GM18870 (cell line): ENCODE results near the gene CFB.

Experiments
- ATAC-seq: cut with Tn5 transposase; IDR thresholded peaks from one replicate; pipeline ENCODE4 v1.9.1; 2021; ENCODE audit warnings: moderate library complexity; ENCODE audit not compliant: unreplicated experiment

CFB gene

DNA sequence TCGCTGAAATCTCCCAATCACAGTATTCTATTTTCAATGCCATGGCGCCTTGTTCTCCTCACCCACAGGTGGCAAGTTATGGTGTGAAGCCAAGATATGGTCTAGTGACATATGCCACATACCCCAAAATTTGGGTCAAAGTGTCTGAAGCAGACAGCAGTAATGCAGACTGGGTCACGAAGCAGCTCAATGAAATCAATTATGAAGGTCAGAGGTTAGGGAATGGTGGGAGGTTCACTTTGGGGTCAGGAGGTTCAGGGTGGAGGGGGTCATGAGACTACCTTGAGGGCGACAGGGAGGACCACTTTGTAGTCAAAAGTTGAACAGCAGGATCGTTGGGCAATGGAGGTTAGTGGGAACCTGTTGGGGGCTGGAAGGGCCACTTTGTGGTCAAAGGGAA, 2.4 kb downstream of the CFB start:
- no peak for ATAC-seq

DNA sequence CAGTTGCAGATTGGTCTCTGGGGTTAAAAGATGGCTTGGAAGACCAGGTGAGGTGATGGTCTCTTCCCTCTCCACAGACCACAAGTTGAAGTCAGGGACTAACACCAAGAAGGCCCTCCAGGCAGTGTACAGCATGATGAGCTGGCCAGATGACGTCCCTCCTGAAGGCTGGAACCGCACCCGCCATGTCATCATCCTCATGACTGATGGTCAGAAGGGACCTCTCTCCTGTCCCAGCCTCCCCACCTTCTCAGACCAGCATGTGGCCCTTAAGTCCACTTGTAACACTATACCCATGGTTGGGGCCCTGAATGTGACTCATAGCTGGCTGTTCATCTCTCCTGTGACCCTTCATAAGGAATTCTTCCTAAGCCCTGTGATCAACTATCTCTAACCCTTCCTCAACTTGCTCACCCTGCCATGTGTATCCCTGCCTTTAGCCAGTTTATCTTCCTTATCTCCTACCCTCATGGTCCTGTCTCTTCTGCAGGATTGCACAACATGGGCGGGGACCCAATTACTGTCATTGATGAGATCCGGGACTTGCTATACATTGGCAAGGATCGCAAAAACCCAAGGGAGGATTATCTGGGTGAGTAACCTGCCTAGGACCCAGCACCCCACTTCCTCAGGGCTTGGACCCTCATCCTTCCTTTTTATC, 3.0 kb downstream of the CFB start:
- ATAC-seq, result no peak

DNA sequence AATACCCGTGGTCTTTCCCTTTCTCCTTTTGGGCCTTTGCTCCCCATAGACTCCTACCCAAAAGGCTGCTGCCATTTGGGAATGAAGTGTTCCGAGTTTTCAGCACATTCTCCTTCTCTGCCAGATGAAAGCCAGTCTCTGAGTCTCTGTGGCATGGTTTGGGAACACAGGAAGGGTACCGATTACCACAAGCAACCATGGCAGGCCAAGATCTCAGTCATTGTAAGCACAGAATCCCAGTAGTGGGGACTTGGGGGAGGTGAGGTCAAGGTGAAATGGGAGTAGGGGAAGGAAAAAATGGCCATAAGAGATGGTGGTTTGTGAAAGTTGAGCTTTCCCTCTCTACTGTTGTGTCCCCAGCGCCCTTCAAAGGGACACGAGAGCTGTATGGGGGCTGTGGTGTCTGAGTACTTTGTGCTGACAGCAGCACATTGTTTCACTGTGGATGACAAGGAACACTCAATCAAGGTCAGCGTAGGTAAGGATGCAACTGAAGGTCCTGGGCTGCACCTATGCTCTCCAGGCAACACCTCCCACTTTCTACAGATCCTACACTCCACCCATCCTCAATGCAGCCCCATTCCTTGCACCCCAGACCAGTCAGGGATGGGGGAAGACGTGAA, 4.1 kb downstream of the CFB start:
- ATAC-seq, result no peak

DNA sequence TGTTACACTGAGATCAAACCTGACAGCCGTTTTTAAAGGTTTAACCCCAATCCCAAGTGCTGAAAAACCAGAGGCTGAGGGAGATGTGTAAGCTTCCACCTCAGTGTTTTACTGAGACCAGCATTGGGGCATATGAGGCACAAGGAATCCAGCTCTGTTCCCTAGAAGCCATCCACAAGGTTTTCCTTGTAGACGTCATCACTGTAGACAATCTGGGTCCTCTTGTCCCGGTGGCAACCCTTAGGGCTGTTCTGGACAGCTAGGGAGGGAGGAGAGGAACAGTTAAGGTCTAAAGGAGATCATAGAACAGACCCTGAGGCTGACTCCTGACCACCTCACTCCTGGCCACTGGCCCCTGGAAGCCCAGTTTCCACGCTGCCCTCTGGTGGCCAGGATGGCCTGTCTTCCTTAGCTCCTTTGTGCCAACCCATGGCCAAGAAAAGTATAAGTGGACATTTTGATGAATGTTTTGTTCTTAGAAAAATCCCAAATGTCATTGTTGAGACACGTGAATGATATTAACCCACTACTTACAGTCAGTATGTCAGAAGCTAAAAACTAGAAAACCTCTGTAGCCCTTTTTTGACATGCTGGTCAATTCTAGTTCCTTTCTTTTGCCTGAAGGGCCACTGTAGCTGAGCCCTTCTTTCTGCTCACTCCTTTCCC, 6.4 kb downstream of the CFB start:
- no peak for ATAC-seq

DNA sequence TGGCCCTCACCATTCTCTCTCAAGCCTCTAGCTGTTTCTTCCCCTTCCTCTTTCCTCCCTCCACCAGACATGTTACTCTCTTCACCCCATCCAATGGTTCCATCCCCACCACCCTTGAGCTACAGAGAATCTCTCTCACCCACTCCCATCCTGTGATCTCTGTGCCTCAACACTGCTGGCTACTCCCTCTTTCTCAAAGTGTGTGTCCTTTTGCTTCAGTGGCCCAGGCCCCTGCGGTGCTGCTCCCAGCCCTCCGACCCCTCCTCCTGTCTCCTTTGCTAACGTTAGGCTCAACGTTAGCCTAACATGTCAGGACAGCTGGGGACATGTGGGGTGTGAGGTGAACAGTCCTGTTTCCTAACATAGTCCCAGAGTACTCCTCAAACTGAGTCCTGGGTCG, 7.0 kb downstream of the CFB start:
- no peak for ATAC-seq

DNA sequence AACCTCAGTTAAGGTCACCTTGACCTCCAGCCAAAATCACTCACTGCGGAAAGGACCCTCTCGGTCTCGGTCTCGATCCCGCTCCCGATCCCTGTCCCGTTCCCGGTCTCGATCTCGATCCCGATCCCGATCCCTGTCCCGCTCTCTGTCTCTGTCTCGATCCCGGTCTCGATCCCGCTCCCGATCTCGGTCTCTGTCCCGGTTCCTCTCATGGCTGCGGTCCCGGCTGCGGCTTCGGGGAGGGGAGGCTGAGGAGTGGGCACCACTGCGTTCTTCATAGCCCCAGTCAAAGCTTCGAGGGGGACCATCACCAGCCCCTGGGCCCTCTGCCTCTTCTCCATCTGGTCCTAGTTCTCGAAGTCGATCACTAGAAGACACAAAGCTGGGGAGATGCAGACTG, 8.6 kb downstream of the CFB start:
- ATAC-seq, result no peak

DNA sequence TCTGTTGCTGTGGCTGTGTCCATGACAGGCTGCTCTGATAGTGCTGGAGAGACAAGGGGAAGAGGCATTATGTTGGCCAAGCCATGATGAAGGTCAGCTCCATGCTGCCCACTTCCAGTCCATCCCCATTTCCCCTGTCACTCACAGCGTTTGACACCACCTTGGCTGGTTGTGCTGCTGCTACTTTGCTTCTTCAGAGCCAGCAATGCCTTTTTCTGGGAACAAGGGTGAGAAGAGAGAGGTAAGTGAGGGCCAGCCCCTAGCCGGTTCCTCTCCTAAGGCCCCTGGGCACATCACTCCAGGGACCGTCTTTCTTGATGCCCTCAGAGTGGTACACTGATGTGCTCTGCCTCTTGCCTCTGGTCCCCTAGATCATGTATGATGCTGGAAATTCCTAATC, 10.9 kb downstream of the CFB start:
- ATAC-seq, result no peak

DNA sequence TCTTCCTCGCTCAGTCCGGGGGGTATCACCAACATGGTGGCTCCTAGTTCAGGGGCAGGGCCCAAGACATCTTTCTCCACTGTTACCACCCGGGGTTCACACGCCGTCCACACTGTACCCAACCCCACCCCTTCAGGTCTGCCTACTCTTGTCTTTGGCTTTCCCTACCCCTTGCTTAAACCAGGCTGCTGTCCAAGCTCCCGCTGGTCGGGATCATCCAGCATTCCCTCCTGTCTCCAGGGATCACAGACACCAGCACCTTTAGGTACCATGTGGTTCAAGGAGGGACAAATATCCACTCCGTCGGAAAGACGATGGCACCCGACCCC, 12.5 kb downstream of the CFB start:
- ATAC-seq, result no peak

DNA sequence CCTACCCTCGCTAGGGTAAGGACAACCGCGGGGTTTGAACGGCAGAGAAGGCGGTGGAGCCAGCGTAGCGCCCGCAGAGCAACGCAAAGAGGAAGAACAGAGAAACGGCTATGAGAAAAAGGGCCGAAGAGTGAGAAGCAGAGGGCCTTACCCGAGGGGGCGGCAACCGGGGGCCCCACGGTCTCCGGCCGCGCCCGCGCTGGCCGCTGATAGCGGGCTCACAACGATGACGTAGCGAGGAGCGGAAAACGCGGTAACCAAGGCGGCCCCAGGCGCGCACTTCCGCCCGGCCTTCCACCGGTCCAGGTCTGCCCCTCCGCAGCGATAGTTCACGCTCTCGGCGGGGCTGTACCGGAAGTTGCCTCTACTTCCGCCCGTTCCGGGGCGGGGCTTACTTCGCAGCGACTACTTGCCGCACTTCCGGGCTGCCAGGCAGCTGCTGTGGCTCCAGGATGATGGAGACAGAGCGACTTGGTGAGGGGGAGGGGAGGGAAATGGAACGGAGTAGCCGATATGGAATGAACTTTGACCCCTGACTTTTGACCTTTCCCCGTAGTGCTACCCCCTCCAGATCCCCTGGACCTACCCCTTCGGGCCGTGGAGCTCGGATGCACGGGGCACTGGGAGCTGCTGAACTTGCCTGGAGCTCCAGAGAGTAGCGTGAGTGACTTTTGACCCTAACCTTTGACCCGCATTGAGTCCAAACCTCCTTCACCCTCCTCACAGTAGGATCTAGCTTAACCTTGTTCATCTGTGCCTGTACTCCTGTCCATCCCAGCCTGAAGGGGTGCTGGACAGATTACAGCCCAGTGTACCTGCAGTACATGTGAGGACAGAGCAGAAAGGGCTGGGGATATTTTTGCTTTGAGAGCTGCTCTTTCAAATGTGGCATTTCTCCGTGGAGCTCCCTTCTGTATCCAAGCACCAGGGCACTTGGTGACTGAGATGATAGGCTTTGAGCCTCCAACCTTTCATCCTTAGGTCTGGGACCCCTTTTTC, 13.1 kb downstream of the CFB start, which contains the start of the genes NELFE and SKIC2:
Gene NELFE (minus strand): TSS at position 231 of the 999 bp plus-strand sequence. CDS start 525 bp downstream, outside the sequence.
Gene SKIC2 (plus strand): TSS at position 435 of the 999 bp plus-strand sequence. CDS start 18 bp downstream, at position 453.
- peak; percentile 79 for ATAC-seq

DNA sequence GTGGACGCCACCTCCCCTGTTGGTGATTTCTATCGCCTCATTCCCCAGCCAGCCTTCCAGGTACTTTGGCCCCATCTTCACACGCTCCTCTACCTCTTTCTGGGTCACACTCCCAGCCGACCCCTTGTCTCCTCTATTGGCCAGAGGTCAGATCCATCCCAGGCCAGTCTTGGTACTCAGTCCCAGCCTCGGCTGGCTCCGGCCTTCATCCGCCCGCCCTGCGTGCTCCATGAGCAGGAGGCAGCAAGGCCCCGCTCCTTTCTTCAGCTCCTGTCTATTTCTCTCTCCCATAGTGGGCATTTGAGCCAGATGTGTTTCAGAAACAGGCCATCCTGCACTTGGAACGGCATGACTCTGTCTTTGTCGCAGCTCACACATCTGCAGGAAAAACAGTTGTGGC, 15.7 kb downstream of the CFB start:
- no peak for ATAC-seq

DNA sequence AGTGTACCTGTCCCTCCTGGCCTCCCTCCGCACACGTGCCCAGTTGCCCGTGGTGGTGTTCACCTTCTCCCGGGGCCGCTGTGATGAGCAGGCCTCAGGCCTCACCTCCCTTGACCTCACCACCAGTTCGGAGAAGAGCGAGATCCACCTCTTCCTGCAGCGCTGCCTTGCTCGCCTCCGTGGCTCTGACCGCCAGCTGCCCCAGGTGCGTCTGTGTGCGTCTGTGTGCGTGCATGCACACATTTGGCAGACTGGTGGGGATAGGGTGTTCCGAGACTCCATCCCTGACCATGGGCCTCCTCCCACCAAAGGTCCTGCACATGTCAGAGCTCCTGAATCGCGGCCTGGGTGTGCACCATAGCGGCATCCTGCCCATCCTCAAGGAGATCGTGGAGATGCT, 18.0 kb downstream of the CFB start:
- ATAC-seq, result no peak

DNA sequence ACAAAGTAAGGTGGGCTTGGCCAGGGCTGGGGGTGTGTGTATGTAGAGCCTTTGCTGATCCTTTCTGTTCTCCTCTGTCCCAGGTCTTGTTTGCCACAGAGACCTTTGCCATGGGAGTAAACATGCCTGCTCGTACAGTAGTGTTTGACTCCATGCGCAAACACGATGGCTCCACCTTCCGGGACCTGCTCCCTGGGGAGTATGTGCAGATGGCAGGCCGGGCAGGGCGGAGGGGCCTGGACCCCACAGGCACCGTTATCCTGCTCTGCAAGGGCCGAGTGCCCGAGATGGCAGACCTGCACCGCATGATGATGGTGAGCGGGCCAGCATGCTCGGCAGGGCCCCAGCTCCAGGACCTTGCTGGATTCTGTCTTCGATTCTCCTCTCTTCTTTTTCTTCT, 19.8 kb downstream of the CFB start:
- no peak for ATAC-seq

DNA sequence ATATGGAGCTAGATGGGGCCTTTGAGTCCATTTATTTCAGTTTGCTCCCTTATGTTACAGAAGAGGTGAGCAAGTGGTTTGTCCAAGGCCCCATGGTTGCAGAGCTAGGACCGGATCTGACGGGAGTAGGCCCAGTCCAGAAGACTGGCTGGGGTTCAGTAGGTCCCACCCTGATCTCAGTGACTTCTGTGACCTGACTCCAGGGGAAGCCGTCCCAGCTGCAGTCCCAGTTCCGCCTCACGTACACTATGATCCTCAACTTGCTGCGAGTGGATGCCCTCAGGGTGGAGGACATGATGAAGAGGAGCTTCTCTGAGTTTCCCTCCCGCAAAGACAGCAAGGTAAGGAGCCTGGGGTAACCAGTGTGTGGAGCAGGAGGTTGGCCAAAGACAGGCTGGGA, 20.6 kb downstream of the CFB start:
- ATAC-seq, result no peak

DNA sequence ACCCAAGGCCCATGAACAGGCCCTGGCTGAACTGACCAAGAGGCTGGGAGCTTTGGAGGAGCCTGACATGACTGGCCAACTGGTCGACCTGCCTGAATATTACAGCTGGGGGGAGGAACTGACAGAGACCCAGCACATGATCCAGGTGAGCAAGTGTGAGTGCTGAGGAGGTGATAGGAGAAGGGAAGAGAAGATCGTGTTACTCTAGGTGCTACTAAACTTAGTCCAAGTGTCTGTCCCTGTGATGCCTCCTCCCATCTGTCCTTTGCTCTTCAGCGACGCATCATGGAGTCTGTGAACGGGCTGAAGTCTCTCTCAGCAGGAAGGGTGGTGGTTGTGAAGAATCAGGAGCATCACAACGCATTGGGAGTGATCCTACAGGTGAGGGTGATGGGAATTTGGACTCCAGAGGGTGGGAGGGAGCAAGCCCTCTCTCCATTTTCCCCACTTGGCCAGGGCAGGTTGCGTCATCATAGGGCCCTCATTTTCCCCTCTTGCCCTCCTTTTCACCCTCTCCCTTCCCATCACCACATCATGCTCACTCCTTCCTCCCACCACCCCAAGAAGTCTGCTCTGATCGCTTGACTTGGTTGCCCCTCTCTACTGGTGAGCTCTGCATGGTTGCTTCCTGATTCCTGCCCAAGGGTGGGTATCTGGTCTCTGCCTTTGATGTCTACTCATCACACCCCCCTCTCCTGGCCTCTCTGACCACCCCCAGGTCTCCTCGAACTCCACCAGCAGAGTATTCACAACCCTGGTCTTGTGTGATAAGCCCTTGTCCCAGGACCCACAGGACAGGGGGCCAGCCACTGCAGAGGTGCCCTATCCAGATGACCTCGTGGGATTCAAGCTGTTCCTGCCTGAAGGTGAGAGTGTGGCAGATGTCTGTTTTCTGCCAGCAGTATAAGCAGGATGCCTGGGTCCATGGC, 21.4 kb downstream of the CFB start:
- ATAC-seq, result no peak

DNA sequence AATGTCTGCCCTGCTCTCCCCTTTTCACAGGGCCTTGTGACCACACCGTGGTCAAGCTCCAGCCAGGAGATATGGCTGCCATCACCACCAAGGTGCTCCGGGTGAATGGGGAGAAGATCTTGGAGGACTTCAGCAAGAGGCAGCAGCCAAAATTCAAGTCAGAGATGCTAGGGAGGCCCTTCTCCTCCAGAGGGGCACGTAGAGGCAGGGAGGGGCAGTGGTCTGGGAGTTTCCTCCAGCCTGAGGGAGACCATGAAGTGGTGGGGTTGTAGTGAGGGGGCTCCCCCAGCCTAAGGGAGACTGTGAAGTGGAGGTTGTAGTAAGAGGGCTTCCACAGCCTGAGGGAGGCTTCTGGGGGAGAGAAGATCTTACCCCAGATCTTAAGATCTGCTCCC, 22.0 kb downstream of the CFB start:
- no peak for ATAC-seq

DNA sequence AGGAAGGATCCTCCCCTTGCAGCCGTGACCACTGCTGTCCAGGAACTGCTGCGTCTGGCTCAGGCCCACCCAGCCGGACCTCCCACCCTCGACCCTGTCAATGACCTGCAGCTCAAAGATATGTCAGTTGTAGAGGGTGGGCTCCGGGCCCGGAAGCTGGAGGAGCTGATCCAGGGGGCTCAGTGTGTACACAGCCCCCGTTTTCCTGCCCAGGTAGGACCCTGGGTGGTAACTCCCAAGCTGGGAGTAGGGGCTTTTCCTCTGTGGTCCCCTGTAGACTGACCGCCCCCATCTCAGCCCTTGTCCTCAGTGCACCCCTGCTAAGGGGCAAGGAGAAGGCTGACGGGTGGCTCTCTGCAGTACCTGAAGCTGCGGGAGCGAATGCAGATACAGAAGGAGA, 22.4 kb downstream of the CFB start:
- ATAC-seq, result no peak

DNA sequence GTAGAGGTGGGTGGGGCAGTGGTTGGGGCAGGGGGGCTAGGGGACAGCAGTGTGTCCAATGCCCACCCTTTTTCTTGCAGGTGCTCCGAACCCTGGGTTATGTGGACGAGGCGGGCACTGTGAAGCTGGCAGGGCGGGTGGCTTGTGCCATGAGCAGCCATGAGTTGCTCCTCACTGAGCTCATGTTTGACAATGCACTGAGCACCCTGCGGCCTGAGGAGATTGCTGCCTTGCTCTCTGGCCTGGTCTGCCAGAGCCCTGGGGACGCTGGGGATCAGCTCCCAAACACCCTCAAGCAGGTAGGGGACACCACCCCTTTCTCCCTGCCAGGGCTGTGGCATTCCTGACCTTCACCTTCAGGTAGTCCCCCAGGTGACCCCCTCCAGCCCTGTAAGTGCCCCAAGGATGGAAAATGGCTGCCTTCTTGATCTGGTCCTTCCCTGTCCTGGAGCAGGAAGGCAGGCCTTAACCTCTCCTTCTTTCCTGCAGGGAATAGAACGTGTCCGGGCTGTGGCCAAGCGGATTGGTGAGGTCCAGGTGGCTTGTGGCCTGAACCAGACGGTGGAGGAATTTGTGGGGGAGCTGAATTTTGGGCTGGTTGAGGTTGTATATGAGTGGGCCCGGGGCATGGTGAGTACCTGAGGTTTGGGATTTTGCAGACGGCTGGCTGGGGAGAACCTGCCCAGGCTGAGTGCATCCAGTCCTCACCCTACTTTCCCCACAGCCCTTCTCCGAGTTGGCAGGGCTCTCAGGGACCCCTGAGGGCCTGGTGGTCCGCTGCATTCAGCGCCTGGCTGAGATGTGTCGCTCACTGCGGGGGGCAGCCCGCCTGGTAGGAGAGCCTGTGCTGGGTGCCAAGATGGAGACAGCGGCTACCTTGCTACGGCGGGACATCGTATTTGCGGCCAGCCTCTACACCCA, 23.2 kb downstream of the CFB start:
- ATAC-seq, result no peak

DNA sequence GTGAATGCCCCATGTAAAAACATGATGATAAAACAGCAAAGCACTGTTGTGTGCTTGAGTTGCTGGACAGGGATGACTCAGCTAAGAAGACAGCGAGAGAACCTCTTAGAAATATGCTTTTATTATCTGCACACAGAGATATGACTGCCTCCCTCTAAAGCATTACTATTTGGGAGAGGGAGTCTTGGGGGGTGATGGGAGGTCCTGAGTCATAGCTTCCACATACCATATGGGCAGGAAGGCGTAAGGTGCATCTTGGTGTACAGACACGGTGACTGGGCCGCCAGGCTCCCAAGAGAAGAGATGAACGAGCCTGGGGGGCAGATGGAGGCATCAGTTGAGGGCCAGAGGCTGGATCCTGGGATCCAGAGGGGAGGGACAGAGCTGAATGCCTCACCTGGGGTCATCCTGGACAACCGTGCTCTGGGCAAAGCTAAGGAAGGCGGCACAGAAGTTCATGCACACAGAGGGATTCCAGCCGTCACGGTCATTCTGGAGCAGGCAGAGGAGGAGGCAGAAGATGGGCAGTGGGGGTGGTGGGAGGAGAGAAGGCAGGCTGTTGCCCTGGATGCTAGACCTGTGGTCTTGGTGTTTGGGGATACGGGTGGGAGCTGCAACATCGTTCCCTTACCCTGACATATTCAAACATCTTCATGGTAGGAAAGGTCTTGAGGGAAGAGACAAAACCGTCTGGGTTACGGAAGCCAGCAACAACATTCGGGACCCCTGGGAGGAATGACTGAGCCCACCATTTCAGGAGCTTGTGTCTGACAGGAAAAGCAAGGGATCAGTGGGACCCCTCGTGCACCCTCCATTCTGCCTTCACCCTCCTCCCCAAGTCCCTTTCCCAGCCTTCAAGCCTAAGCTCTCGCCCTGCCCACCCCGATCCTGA, 24.1 kb downstream of the CFB start:
- no peak for ATAC-seq
